K562 (cell line): ENCODE data around the gene APLF. TPM values are rescaled to one million over a fixed set of nuclear protein-coding genes. Genes with fewer than 3 reads are reported as not detected.

ENCODE experiments used
- ATF3 ChIP-seq, 2 experiments: fragments of 450-650 bp in 1 of 2; sonication (generic) in 1 of 2; formaldehyde crosslinking in 1 of 2; IDR thresholded peaks in 1 of 2; conservative IDR thresholded peaks in 1 of 2; 2 replicates each; pipeline versions ENCODE4 v1.6.1 to v1.8.1; 2016 to 2023; ENCODE audit warnings: mild to moderate bottlenecking in 2 of 2, moderate library complexity in 2 of 2, inconsistent platforms in 1 of 2, missing genetic modification reagents in 1 of 2
- CBFA2T2 ChIP-seq: fragments of 450-650 bp; conservative IDR thresholded peaks from 2 replicates; pipeline ENCODE4 v1.6.1; 2017; ENCODE audit warnings: mild to moderate bottlenecking
- CC2D1A ChIP-seq: fragments of 450-650 bp; IDR thresholded peaks from 2 replicates; pipeline ENCODE4 v1.6.1; 2017; ENCODE audit warnings: mild to moderate bottlenecking
- CREB5 ChIP-seq: fragments of 250-450 bp; sonication (Bioruptor Pico); IDR thresholded peaks from 2 replicates; pipeline ENCODE4 v1.5.0; 2020; ENCODE audit warnings: mild to moderate bottlenecking
- CREM ChIP-seq: IDR thresholded peaks from 2 replicates; pipeline ENCODE4 v1.6.1; 2014; ENCODE audit warnings: antibody characterized with exemption, low read depth
- EHMT2 ChIP-seq: fragments of 450-650 bp; IDR thresholded peaks from 2 replicates; pipeline ENCODE4 v1.6.1; 2018; ENCODE audit warnings: antibody characterized with exemption
- FOXK2 ChIP-seq, 2 experiments: fragments of 450-650 bp; IDR thresholded peaks in 1 of 2; conservative IDR thresholded peaks in 1 of 2; 2 replicates each; pipeline ENCODE4 v1.6.1; 2016; ENCODE audit warnings: low read depth in 2 of 2, mild to moderate bottlenecking in 1 of 2
- GATAD2B ChIP-seq: fragments of 450-650 bp; IDR thresholded peaks from 2 replicates; pipeline ENCODE4 v1.6.1; 2017; ENCODE audit warnings: mild to moderate bottlenecking, borderline replicate concordance
- GTF2F1 ChIP-seq: IDR thresholded peaks from 2 replicates; pipeline ENCODE4 v1.6.1; 2011; ENCODE audit warnings: low read depth, low read length, improper control_type of control experiment
- JUN ChIP-seq, 2 experiments: sonication (generic) in 1 of 2; formaldehyde crosslinking in 1 of 2; IDR thresholded peaks; 2 replicates each; pipeline versions ENCODE4 v1.6.1 to v1.8.0; 2012 to 2022; ENCODE audit warnings: borderline replicate concordance in 2 of 2, mild to moderate bottlenecking in 2 of 2, improper control_type of control experiment in 1 of 2, low read depth in 1 of 2, low read length in 1 of 2, missing genetic modification reagents in 1 of 2
- MEIS2 ChIP-seq: fragments of 450-650 bp; IDR thresholded peaks from 2 replicates; pipeline ENCODE4 v1.6.1; 2014; ENCODE audit warnings: mild to moderate bottlenecking; ENCODE audit not compliant: partially characterized antibody
- RCOR1 ChIP-seq, 2 experiments: IDR thresholded peaks; 2 replicates each; pipeline ENCODE4 v1.6.1; 2012; ENCODE audit warnings: low read depth in 2 of 2, low read length in 2 of 2, borderline replicate concordance in 1 of 2, improper control_type of control experiment in 1 of 2
- SMARCA4 ChIP-seq: fragments of 450-650 bp; IDR thresholded peaks from 2 replicates; pipeline ENCODE4 v1.6.1; 2016
- TCF3 ChIP-seq: sonication (generic); formaldehyde crosslinking; IDR thresholded peaks from 2 replicates; pipeline ENCODE4 v1.4.0; 2020; ENCODE audit warnings: mild to moderate bottlenecking, missing genetic modification reagents
- TEAD4 ChIP-seq, 2 experiments: sonication (generic) in 1 of 2; formaldehyde crosslinking in 1 of 2; IDR thresholded peaks; 2 replicates each; pipeline versions ENCODE4 v1.6.1 to v1.8.0; 2012 to 2022; ENCODE audit warnings: borderline replicate concordance in 1 of 2, inconsistent platforms in 1 of 2, low read length in 1 of 2, mild to moderate bottlenecking in 1 of 2, missing genetic modification reagents in 1 of 2
- ZNF316 ChIP-seq: fragments of 450-650 bp; IDR thresholded peaks from 2 replicates; pipeline ENCODE4 v1.6.1; 2016
- polyA plus RNA-seq, 8 experiments: library from polyadenylated mRNA; depleted of rRNA in 4 of 8; stranded (reverse) in 5 of 8; unstranded in 3 of 8; fragments of >200 nt; fragmentation: Nextera tagmentation in 2 of 8; fragmentation: Illumina TruSeq in 1 of 8; extraction: Ambion mirVana in 2 of 8; extraction: Trizol in 1 of 8; gene quantifications; 2 replicates each; pipeline versions ENCODE4 v1.2.1 to v1.2.3, GENCODE V29; 2011 to 2014; ENCODE audit warnings: inconsistent platforms in 1 of 8, missing spikeins in 1 of 8
- total RNA-seq, 7 experiments: library from RNA; depleted of rRNA in 6 of 7; stranded (reverse); fragments of >200 nt in 6 of 7; fragmentation: Illumina TruSeq in 2 of 7; extraction: Trizol in 2 of 7; gene quantifications; 2 replicates each; pipeline versions ENCODE4 v1.2.1 to v1.2.3, GENCODE V29; 2011 to 2021; ENCODE audit warnings: low replicate concordance in 1 of 7
- TF ChIP-seq, protein P1 (sequence below), 2 experiments: fragments of 450-650 bp; IDR thresholded peaks; 2 replicates each; pipeline ENCODE4 v1.6.1; 2016
- TF ChIP-seq, protein P2 (sequence below): sonication (generic); IDR thresholded peaks from 2 replicates; pipeline ENCODE4 v1.6.1; 2016
- TF ChIP-seq, protein P3 (sequence below): fragments of 250-450 bp; sonication (Bioruptor Pico); IDR thresholded peaks from 2 replicates; pipeline ENCODE4 v1.8.0; 2021; ENCODE audit warnings: mild to moderate bottlenecking, moderate library complexity
- TF ChIP-seq, protein P4 (sequence below): fragments of 450-650 bp; IDR thresholded peaks from 2 replicates; pipeline ENCODE4 v1.6.1; 2016; ENCODE audit warnings: antibody characterized with exemption

Gene APLF
- total and polyA plus RNA-seq, 9 of the 15 experiments (the other 6 are each of a cell fraction or from before 2014, with no cell fraction given): 0.07 to 1.1 (median 0.71) TPM

DNA sequence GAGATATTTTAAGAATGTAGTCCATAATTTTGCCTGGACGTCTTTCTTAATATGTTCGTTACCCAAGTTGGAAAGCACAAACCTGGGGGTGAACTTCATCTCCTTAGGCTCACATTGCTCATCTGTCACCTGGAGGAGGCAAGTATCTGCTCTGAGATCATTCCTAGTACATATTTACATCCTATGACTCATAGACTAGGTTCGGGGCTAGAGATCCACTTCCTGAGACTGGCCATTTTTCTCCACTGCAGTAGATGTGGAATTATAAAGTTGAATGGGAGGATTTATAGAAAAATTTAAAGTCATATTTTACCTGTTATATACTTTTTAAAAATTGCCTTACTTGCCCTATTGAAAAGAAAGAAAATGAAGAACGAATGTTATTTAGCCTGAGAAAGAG lies 98.5 kb downstream of the APLF start (continued):
- TF ChIP-seq TEAD4 (IDR thresholded peaks at IDR 0.05; ENCODE audit: low read length) (peak; percentile 71), TEAD4 (CRISPR knock-in tag; IDR thresholded peaks at IDR 0.05; ENCODE audit: borderline replicate concordance) (no peak), CC2D1A (0 out of 2 replicates have a peak, but pooled peaks have one; percentile 40), GATAD2B (0 out of 2 replicates have a peak, but pooled peaks have one; percentile 20), TCF3 (CRISPR knock-in tag) (peak; percentile 58; the same call in 1 of the 2 replicates), JUN (IDR thresholded peaks at IDR 0.05; ENCODE audit: borderline replicate concordance, low read depth, low read length) (peak; percentile 95), JUN (CRISPR knock-in tag; IDR thresholded peaks at IDR 0.05; ENCODE audit: borderline replicate concordance) (no peak), SMARCA4 (peak; percentile 93), ATF3 (IDR thresholded peaks at IDR 0.05) (peak; percentile 96), ATF3 (CRISPR knock-in tag; conservative IDR thresholded peaks at IDR 0.05) (no peak), RCOR1 (IDR thresholded peaks at IDR 0.05; ENCODE audit: borderline replicate concordance in 1 of 2, low read depth in 2 of 2, low read length in 2 of 2) (peak in 1 of 2 experiments; percentile 83; a peak in 2 of 4 replicates), FOXK2 (conservative IDR thresholded peaks at IDR 0.05 in 1 of 2, IDR thresholded peaks at IDR 0.05 in 1 of 2; ENCODE audit: low read depth in 2 of 2) (peak; percentile 69 to 78; a peak in 3 of 4 replicates), ZNF316 (no peak), CBFA2T2 (peak; percentile 37), MEIS2 (peak; percentile 73), CREM (peak; percentile 44; the same call in 1 of the 2 replicates), CREB5 (CRISPR knock-in tag) (no peak), EHMT2 (peak; percentile 69; the same call in 1 of the 2 replicates), GTF2F1 (no peak)
- TF ChIP-seq, protein P1, sequence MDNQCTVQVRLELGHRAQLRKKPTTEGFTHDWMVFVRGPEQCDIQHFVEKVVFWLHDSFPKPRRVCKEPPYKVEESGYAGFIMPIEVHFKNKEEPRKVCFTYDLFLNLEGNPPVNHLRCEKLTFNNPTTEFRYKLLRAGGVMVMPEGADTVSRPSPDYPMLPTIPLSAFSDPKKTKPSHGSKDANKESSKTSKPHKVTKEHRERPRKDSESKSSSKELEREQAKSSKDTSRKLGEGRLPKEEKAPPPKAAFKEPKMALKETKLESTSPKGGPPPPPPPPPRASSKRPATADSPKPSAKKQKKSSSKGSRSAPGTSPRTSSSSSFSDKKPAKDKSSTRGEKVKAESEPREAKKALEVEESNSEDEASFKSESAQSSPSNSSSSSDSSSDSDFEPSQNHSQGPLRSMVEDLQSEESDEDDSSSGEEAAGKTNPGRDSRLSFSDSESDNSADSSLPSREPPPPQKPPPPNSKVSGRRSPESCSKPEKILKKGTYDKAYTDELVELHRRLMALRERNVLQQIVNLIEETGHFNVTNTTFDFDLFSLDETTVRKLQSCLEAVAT (IDR thresholded peaks at IDR 0.05): no peak
- TF ChIP-seq, protein P2, sequence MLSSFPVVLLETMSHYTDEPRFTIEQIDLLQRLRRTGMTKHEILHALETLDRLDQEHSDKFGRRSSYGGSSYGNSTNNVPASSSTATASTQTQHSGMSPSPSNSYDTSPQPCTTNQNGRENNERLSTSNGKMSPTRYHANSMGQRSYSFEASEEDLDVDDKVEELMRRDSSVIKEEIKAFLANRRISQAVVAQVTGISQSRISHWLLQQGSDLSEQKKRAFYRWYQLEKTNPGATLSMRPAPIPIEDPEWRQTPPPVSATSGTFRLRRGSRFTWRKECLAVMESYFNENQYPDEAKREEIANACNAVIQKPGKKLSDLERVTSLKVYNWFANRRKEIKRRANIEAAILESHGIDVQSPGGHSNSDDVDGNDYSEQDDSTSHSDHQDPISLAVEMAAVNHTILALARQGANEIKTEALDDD: peak; percentile 68; the same call in 1 of the 2 replicates
- TF ChIP-seq, protein P3, sequence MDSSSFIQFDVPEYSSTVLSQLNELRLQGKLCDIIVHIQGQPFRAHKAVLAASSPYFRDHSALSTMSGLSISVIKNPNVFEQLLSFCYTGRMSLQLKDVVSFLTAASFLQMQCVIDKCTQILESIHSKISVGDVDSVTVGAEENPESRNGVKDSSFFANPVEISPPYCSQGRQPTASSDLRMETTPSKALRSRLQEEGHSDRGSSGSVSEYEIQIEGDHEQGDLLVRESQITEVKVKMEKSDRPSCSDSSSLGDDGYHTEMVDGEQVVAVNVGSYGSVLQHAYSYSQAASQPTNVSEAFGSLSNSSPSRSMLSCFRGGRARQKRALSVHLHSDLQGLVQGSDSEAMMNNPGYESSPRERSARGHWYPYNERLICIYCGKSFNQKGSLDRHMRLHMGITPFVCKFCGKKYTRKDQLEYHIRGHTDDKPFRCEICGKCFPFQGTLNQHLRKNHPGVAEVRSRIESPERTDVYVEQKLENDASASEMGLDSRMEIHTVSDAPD (CRISPR knock-in tag): no peak
- TF ChIP-seq, protein P4, sequence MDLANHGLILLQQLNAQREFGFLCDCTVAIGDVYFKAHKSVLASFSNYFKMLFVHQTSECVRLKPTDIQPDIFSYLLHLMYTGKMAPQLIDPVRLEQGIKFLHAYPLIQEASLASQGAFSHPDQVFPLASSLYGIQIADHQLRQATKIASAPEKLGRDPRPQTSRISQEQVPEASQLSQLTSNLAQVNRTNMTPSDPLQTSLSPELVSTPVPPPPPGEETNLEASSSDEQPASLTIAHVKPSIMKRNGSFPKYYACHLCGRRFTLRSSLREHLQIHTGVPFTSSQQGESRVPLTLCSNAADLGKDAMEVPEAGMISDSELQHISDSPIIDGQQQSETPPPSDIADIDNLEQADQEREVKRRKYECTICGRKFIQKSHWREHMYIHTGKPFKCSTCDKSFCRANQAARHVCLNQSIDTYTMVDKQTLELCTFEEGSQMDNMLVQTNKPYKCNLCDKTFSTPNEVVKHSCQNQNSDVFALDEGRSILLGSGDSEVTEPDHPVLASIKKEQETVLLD: no peak
